Lower leg skin (tissue), 3 donors: ENCODE data around the gene TMTC1.

ENCODE experiments used
- POLR2A ChIP-seq, 2 donors: fragments of 450-650 bp; IDR thresholded peaks; one replicate each; pipeline ENCODE4 v1.6.1; 2016 to 2017; ENCODE audit warnings: antibody characterized with exemption in 2 of 2, mild to moderate bottlenecking in 1 of 2, moderate library complexity in 1 of 2
- TF ChIP-seq, protein P1 (sequence below), 3 donors: fragments of 450-650 bp; IDR thresholded peaks; one replicate each; pipeline ENCODE4 v1.5.1; 2016; ENCODE audit warnings: antibody characterized with exemption in 3 of 3, mild to moderate bottlenecking in 3 of 3, moderate library complexity in 2 of 3

DNA sequence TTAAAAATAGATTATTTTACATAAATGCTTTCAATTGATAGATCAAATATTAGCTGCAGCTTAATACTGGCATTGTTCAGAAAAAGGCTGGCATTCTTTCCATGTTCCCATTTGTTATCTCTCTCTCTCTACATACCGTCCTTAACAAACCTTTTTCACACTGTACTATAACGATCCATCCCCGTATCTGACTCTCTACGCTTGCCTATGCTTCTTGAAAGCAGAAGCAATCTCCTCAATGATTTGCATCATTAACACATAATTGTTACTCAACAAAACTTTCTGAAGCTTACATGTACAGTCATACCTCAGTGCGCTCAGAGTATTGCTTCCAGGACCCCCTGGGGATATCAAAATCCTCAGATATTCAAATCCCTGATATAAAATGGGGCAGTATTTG lies 89.7 kb downstream of the TMTC1 start:
- TF ChIP-seq, protein P1, sequence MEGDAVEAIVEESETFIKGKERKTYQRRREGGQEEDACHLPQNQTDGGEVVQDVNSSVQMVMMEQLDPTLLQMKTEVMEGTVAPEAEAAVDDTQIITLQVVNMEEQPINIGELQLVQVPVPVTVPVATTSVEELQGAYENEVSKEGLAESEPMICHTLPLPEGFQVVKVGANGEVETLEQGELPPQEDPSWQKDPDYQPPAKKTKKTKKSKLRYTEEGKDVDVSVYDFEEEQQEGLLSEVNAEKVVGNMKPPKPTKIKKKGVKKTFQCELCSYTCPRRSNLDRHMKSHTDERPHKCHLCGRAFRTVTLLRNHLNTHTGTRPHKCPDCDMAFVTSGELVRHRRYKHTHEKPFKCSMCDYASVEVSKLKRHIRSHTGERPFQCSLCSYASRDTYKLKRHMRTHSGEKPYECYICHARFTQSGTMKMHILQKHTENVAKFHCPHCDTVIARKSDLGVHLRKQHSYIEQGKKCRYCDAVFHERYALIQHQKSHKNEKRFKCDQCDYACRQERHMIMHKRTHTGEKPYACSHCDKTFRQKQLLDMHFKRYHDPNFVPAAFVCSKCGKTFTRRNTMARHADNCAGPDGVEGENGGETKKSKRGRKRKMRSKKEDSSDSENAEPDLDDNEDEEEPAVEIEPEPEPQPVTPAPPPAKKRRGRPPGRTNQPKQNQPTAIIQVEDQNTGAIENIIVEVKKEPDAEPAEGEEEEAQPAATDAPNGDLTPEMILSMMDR (IDR thresholded peaks at IDR 0.05), result no peak
- no peak for TF ChIP-seq POLR2A (IDR thresholded peaks at IDR 0.05)
